Activated CD4-positive, alpha-beta T cell treated with anti-CD3 and anti-CD28 coated beads for 24 hours (primary cell): ENCODE measurements around the gene ARMC8.

ENCODE experiments used
- DNase-seq, 2 donors: peaks; one replicate each; pipeline ENCODE4 v3.0.0-alpha.2; 2020; ENCODE audit warnings: low read depth in 2 of 2

ARMC8 gene

GRCh38 chr3:138308783-138309182, 121.7 kb downstream of the ARMC8 start:
- no peak for DNase-seq

GRCh38 chr3:138310494-138310893, 123.4 kb downstream of the ARMC8 start:
- DNase-seq, result no peak

GRCh38 chr3:138314751-138315150, 127.7 kb downstream of the ARMC8 start:
- DNase-seq, result no peak

- no peak for DNase-seq
Measured at GRCh38 chr3:138317687-138318086, 130.6 kb downstream of the ARMC8 start.

GRCh38 chr3:138323971-138324370, 136.9 kb downstream of the ARMC8 start:
- no peak for DNase-seq

- DNase-seq, result no peak
Measured at GRCh38 chr3:138325990-138326389, 138.9 kb downstream of the ARMC8 start.

GRCh38 chr3:138326866-138327595, 139.9 kb downstream of the ARMC8 start:
- DNase-seq, result no peak

- DNase-seq, result no peak
Measured at GRCh38 chr3:138327831-138328230, 140.7 kb downstream of the ARMC8 start.

- DNase-seq, result no peak
Measured at GRCh38 chr3:138328341-138328740, 141.2 kb downstream of the ARMC8 start.

- DNase-seq, result peak; percentile 75 to 78
Measured at GRCh38 chr3:138329127-138329983, 142.3 kb downstream of the ARMC8 start, which contains the start of gene NME9. TSS of gene NME9 (minus strand) at chr3:138329851. CDS start at chr3:138329335, 516 bp downstream.

- DNase-seq, result no peak
Measured at GRCh38 chr3:138329984-138330293, 142.8 kb downstream of the ARMC8 start.

- no peak for DNase-seq
Measured at GRCh38 chr3:138331143-138331894, 144.2 kb downstream of the ARMC8 start.

- no peak for DNase-seq
Measured at GRCh38 chr3:138332472-138333073, 145.5 kb downstream of the ARMC8 start.

- no peak for DNase-seq
Measured at GRCh38 chr3:138334608-138335007, 147.5 kb downstream of the ARMC8 start.

GRCh38 chr3:138336454-138336999, 149.4 kb downstream of the ARMC8 start:
- DNase-seq, result no peak

GRCh38 chr3:138338244-138338643, 151.1 kb downstream of the ARMC8 start:
- DNase-seq, result no peak

- no peak for DNase-seq
Measured at GRCh38 chr3:138338811-138339210, 151.7 kb downstream of the ARMC8 start.

- no peak for DNase-seq
Measured at GRCh38 chr3:138340511-138340910, 153.4 kb downstream of the ARMC8 start.

- DNase-seq, result no peak
Measured at GRCh38 chr3:138344754-138345153, 157.7 kb downstream of the ARMC8 start.
